OCI-LY7 (cell line): ENCODE results near the gene ESR2. TPM values are rescaled to one million over a fixed set of nuclear protein-coding genes. Genes with fewer than 3 reads are reported as not detected.
"Not testable (repeated sequence)": the region's sequence is repeated elsewhere in the genome, so short reads cannot be mapped to it uniquely, and the experiment has no call there.

Source experiments
- BruUV-seq: library from RNA; stranded (reverse); fragments of 400-500 nt; replicated peaks from 2 replicates; lab custom pipeline; 2021; lab: Mats Ljungman, UMichigan
- CTCF ChIA-PET: fragments of 300-600 bp; sonication (Branson Sonifier 250); formaldehyde crosslinking; loops from one replicate; lab custom pipeline; 2022; ENCODE audit warnings: antibody characterized with exemption; ENCODE audit not compliant: unreplicated experiment; lab: Charles Lee
- POLR2A ChIA-PET: fragments of 300-600 bp; sonication (Branson Sonifier 250); formaldehyde crosslinking; loops from one replicate; lab custom pipeline; 2022; ENCODE audit warnings: antibody characterized with exemption; lab: Charles Lee
- DNase-seq: peaks from one replicate; pipeline ENCODE4 v3.0.0-alpha.2; 2015; ENCODE audit warnings: low spot score
- H2AFZ ChIP-seq: fragments of 200-600 bp; sonication (generic), shearing (Covaris generic); 2 replicates; pipeline ENCODE4 v1.6.1; 2014; ENCODE audit warnings: mild to moderate bottlenecking, antibody characterized with exemption, low read length, moderate library complexity
- H3K27ac ChIP-seq: fragments of 200-600 bp; sonication (generic); 2 replicates; pipeline ENCODE4 v1.5.1; 2014; ENCODE audit warnings: mixed run types, low read depth, mild to moderate bottlenecking, moderate library complexity, low read length, inconsistent platforms; ENCODE audit not compliant: poor library complexity, severe bottlenecking
- H3K36me3 ChIP-seq: fragments of 200-600 bp; sonication (generic); 2 replicates; pipeline ENCODE4 v1.6.1; 2014; ENCODE audit warnings: mild to moderate bottlenecking, antibody characterized with exemption, low read length, moderate library complexity, mixed read lengths; ENCODE audit not compliant: insufficient read depth
- H3K4me1 ChIP-seq: fragments of 200-600 bp; sonication (generic); 2 replicates; pipeline ENCODE4 v1.5.1; 2014; ENCODE audit warnings: mild to moderate bottlenecking, low read length; ENCODE audit not compliant: insufficient read depth, poor library complexity, severe bottlenecking
- H3K4me2 ChIP-seq: fragments of 200-600 bp; sonication (generic); 2 replicates; pipeline ENCODE4 v1.6.1; 2014; ENCODE audit warnings: mild to moderate bottlenecking, low read length
- H3K4me3 ChIP-seq: fragments of 200-600 bp; sonication (generic); 2 replicates; pipeline ENCODE4 v1.5.1; 2014; ENCODE audit warnings: mild to moderate bottlenecking, low read depth, low read length; ENCODE audit not compliant: poor library complexity, severe bottlenecking
- H3K79me2 ChIP-seq: fragments of 200-600 bp; sonication (generic); 2 replicates; pipeline ENCODE4 v1.6.1; 2016; ENCODE audit warnings: low read depth, mild to moderate bottlenecking, low read length, moderate library complexity, mixed read lengths; ENCODE audit not compliant: insufficient read depth
- H3K9me2 ChIP-seq: fragments of 200-600 bp; sonication (generic); 2 replicates; pipeline ENCODE4 v1.6.1; 2016; ENCODE audit warnings: mild to moderate bottlenecking, low read length, mixed read lengths; ENCODE audit not compliant: insufficient read depth
- H3K9me3 ChIP-seq: fragments of 200-600 bp; sonication (generic); 2 replicates; pipeline ENCODE4 v1.6.1; 2014; ENCODE audit warnings: mild to moderate bottlenecking, mixed run types, low read length, mixed read lengths
- H4K20me1 ChIP-seq: fragments of 200-600 bp; sonication (generic); 2 replicates; pipeline ENCODE4 v1.6.1; 2014; ENCODE audit warnings: mild to moderate bottlenecking, antibody characterized with exemption, low read length, moderate library complexity, mixed read lengths; ENCODE audit not compliant: insufficient read depth
- EZH2phosphoT487 ChIP-seq: fragments of 200-600 bp; sonication (generic); IDR thresholded peaks from 2 replicates; pipeline ENCODE4 v1.6.1; 2018; ENCODE audit warnings: low read depth, borderline replicate concordance, mild to moderate bottlenecking, mixed run types, antibody characterized with exemption, low read length, moderate library complexity, mixed read lengths
- intact Hi-C: fragments of 100-400 bp; cut with micrococcal nuclease; formaldehyde crosslinking; loops from one replicate; pipeline ENCODE4 v1.10.0; 2022; ENCODE audit not compliant: unreplicated experiment
- total RNA-seq, 2 experiments: library from RNA; depleted of rRNA in 1 of 2; stranded (reverse); fragments of >200 nt in 1 of 2; shearing (Covaris generic) in 1 of 2; gene quantifications; 2 replicates each; pipeline ENCODE4 v1.2.3, GENCODE V29; 2014 to 2022
- TF ChIP-seq, protein P1 (sequence below): fragments of 200-600 bp; sonication (generic); conservative IDR thresholded peaks from 2 replicates; pipeline ENCODE4 v1.5.1; 2014; ENCODE audit warnings: mild to moderate bottlenecking, antibody characterized with exemption, low read length, moderate library complexity, mixed read lengths

The ESR2 gene
- total RNA-seq, 2 experiments from 2014 or later = 13.4 to 37.7 TPM

DNA sequence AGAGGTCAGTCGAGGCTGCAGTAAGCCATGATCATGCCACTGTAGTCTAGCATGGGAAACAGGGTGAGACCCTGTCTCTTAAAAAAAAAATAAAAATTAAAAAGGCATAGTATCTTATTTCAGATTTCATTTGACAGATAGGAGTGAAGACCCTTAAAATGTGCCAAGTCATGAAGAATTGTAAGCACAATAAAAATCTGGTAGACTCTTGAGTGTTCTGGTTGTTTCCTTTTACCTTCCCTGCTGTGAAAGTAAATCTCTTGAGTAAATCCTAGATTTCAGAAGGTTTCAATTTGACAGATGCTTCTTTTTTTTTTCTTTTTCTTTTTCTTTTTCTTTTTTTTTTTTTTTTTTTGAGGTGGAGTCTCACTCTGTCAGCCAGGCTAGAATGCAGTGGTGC, 109.0 kb downstream of the ESR2 start:
- Histone ChIP-seq H3K9me2 (no peaks in the 10 kb centered on the region), H3K9me3 (0 out of 2 replicates have a peak, but pooled peaks cover 6% of the 10 kb centered on the region), H4K20me1 (no peaks in the 10 kb centered on the region), H2AFZ (no peak overlapping the region), H3K27ac (no peak overlapping the region), H3K79me2 (no peaks in the 10 kb centered on the region), H3K4me2 (no peak overlapping the region), H3K36me3 (peaks cover 85% of the 10 kb centered on the region), H3K4me3 (no peak overlapping the region), H3K4me1 (no peaks in the 10 kb centered on the region)
- ChIA-PET POLR2A (interaction anchor here (0.7 kb wide), 1 partner anchor 34 kb away, joined by 3 read pairs; no protein-coding TSS in a partner anchor), CTCF (no interaction called here)
- no TSS peak for BruUV-seq
- intact Hi-C loops = no loop called here
- no peak for DNase-seq
- TF ChIP-seq, protein P1, sequence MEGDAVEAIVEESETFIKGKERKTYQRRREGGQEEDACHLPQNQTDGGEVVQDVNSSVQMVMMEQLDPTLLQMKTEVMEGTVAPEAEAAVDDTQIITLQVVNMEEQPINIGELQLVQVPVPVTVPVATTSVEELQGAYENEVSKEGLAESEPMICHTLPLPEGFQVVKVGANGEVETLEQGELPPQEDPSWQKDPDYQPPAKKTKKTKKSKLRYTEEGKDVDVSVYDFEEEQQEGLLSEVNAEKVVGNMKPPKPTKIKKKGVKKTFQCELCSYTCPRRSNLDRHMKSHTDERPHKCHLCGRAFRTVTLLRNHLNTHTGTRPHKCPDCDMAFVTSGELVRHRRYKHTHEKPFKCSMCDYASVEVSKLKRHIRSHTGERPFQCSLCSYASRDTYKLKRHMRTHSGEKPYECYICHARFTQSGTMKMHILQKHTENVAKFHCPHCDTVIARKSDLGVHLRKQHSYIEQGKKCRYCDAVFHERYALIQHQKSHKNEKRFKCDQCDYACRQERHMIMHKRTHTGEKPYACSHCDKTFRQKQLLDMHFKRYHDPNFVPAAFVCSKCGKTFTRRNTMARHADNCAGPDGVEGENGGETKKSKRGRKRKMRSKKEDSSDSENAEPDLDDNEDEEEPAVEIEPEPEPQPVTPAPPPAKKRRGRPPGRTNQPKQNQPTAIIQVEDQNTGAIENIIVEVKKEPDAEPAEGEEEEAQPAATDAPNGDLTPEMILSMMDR = no peak
- no peak for TF ChIP-seq EZH2phosphoT487

DNA sequence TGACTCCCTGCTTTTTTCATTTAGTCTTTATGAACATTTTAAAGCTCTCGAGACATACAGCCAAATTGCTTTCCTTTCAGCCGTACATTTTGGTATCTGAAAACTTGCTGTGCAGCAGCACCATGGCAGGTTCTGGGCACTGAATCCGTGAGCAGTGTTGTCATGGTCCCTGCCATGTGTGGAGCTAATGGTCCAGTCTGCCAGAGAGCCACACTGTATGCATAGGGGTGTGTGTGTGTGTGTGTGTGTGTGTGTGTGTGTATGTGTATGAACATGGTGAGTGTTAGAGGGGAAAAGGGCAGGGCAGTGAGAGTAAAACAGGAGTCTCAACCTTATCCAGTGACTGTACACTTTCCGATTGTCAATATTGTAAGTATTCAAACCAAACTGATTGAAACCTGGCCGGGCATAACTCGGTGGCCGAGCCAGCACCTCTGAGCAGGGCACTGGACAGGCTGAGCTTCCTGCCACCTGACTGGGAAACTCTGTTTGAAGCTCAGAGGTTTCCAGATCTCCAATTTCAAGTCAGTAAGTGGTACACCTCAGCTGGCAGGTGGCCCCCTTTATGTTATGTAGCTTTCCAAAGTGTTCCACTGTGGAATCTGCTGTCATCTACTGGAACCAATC, 110.0 kb downstream of the ESR2 start:
- Histone ChIP-seq H3K4me1 (no peaks in the 10 kb centered on the region), H3K4me2 (no peak overlapping the region), H4K20me1 (no peaks in the 10 kb centered on the region), H3K4me3 (no peak overlapping the region), H3K36me3 (peaks cover 85% of the 10 kb centered on the region), H3K79me2 (no peaks in the 10 kb centered on the region), H3K9me3 (0 out of 2 replicates have a peak, but pooled peaks cover 6% of the 10 kb centered on the region), H2AFZ (no peak overlapping the region), H3K9me2 (no peaks in the 10 kb centered on the region), H3K27ac (no peak overlapping the region)
- ChIA-PET POLR2A (interaction anchor here (0.5 to 0.9 kb wide), 3 partner anchors 35 to 87 kb away, joined by 3 to 4 read pairs (median 4); no protein-coding TSS in a partner anchor), CTCF (interaction anchor here (1.0 kb wide), 1 partner anchor 15 kb away, joined by 3 read pairs; no protein-coding TSS in a partner anchor)
- no TSS peak for BruUV-seq
- TF ChIP-seq EZH2phosphoT487 = no peak
- TF ChIP-seq, protein P1 = no peak
- intact Hi-C loops = no loop called here
- no peak for DNase-seq

DNA sequence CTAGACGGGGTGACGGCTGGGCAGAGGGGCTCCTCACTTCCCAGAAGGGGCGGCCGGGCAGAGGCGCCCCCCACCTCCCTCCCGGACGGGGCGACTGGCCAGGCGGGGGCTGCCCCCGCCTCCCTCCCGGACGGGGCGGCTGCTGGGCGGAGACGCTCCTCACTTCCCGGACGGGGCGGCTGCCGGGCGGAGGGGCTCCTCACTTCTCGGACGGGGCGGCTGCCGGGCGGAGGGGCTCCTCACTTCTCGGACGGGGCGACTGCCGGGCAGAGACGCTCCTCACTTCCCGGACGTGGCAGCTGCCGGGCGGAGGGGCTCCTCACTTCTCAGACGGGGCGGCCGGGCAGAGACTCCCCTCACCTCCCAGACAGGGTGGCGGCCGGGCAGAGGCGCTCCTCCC, 111.3 kb downstream of the ESR2 start:
- H3K9me2 ChIP-seq, BruUV-seq, CTCF ChIA-PET: not testable (repeated sequence)

More for the DNA sequence above, 111.3 kb downstream of the ESR2 start:
- H2AFZ ChIP-seq, intact Hi-C loops, H3K9me3 ChIP-seq, H3K4me2 ChIP-seq, H3K4me3 ChIP-seq, H3K27ac ChIP-seq, H3K79me2 ChIP-seq, DNase-seq, H3K4me1 ChIP-seq, POLR2A ChIA-PET, H4K20me1 ChIP-seq: not testable (repeated sequence)
- peaks cover 84% of the 10 kb centered on the region for H3K36me3 ChIP-seq
